IMR-90 (cell line): Measurements from ENCODE around the gene GOLGA1. TPM values are rescaled to one million over a fixed set of nuclear protein-coding genes. Genes with fewer than 3 reads are reported as not detected.

ENCODE experiments used
- ATAC-seq: fragments of 200-7000 bp; cut with Tn5 transposase; 2 replicates; pipeline ENCODE4 v1.9.1; 2020; ENCODE audit warnings: low read depth, mild to moderate bottlenecking, moderate library complexity
- BruUV-seq: library from RNA; stranded (reverse); fragments of 400-500 nt; replicated peaks from 2 replicates; lab custom pipeline; 2021; lab: Mats Ljungman, UMichigan
- CTCF ChIA-PET: fragments of 300-600 bp; formaldehyde crosslinking; extraction: SDS; loops from one replicate; lab custom pipeline; 2021; ENCODE audit warnings: antibody characterized with exemption; lab: Yijun Ruan, JAX
- POLR2A ChIA-PET: fragments of 300-600 bp; sonication (Branson Sonifier 250); formaldehyde crosslinking; loops from one replicate; lab custom pipeline; 2022; ENCODE audit warnings: antibody characterized with exemption; ENCODE audit not compliant: unreplicated experiment; lab: Charles Lee
- DNase-seq: peaks from one replicate; pipeline ENCODE4 v3.0.0; 2013
- H2AFZ ChIP-seq: replicated peaks from 2 replicates; pipeline ENCODE3; 2013; ENCODE audit warnings: low read length, mild to moderate bottlenecking; ENCODE audit not compliant: poor library complexity
- H2AK5ac ChIP-seq: 2 replicates; pipeline ENCODE4 v1.6.1; 2013; ENCODE audit warnings: low read depth, low read length, inconsistent platforms
- H2AK9ac ChIP-seq: replicated peaks from 2 replicates; pipeline ENCODE3; 2013; ENCODE audit warnings: mild to moderate bottlenecking, low read depth, low read length, moderate library complexity; ENCODE audit not compliant: poor library complexity
- H2BK120ac ChIP-seq: 2 replicates; pipeline ENCODE4 v1.6.1; 2013; ENCODE audit warnings: low read depth, low read length, inconsistent platforms
- H2BK15ac ChIP-seq: 3 replicates; pipeline ENCODE4 v1.6.1; 2013; ENCODE audit warnings: low read depth, low read length, inconsistent platforms
- H2BK20ac ChIP-seq: 2 replicates; pipeline ENCODE4 v1.6.1; 2013; ENCODE audit warnings: low read depth, mild to moderate bottlenecking, inconsistent platforms, low read length, moderate library complexity
- H2BK5ac ChIP-seq: 2 replicates; pipeline ENCODE4 v1.6.1; 2013; ENCODE audit warnings: mild to moderate bottlenecking, low read depth, low read length, inconsistent platforms; ENCODE audit not compliant: poor library complexity, severe bottlenecking
- H3K14ac ChIP-seq: replicated peaks from 2 replicates; pipeline ENCODE4 v1.6.1; 2013; ENCODE audit warnings: low read depth, low read length, inconsistent platforms
- H3K18ac ChIP-seq: 2 replicates; pipeline ENCODE4 v1.6.1; 2013; ENCODE audit warnings: low read depth, low read length, control low read depth
- H3K23ac ChIP-seq: 2 replicates; pipeline ENCODE4 v1.6.1; 2013; ENCODE audit warnings: low read depth, low read length, inconsistent platforms
- H3K27ac ChIP-seq: 2 replicates; pipeline ENCODE4 v1.5.1; 2013; ENCODE audit warnings: mild to moderate bottlenecking, control low read depth, low read length; ENCODE audit not compliant: insufficient read depth
- H3K27me3 ChIP-seq: 2 replicates; pipeline ENCODE4 v1.6.1; 2013; ENCODE audit warnings: low read length; ENCODE audit not compliant: control insufficient read depth, insufficient read depth
- H3K36me3 ChIP-seq: 2 replicates; pipeline ENCODE4 v1.6.1; 2013; ENCODE audit warnings: low read length, mixed read lengths; ENCODE audit not compliant: control insufficient read depth, insufficient read depth
- H3K4ac ChIP-seq: 2 replicates; pipeline ENCODE4 v1.6.1; 2013; ENCODE audit warnings: low read depth, low read length, inconsistent platforms
- H3K4me1 ChIP-seq: 2 replicates; pipeline ENCODE4 v1.6.1; 2013; ENCODE audit warnings: low read length, mixed read lengths; ENCODE audit not compliant: control insufficient read depth, insufficient read depth
- H3K4me2 ChIP-seq: 2 replicates; pipeline ENCODE4 v1.6.1; 2013; ENCODE audit warnings: low read depth, mild to moderate bottlenecking, control low read depth, low read length, moderate library complexity
- H3K4me3 ChIP-seq: 2 replicates; pipeline ENCODE4 v1.5.1; 2013; ENCODE audit warnings: low read depth, mild to moderate bottlenecking, control low read depth, low read length, moderate library complexity; ENCODE audit not compliant: insufficient read depth
- H3K56ac ChIP-seq: 2 replicates; pipeline ENCODE4 v1.6.1; 2013; ENCODE audit warnings: low read length, inconsistent platforms; ENCODE audit not compliant: insufficient read depth; ENCODE audit errors: extremely low read depth
- H3K79me1 ChIP-seq, 2 experiments: 2 replicates each; pipeline ENCODE4 v1.6.1; 2013; ENCODE audit warnings: low read length in 2 of 2, inconsistent platforms in 1 of 2, low read depth in 1 of 2
- H3K9ac ChIP-seq: 2 replicates; pipeline ENCODE4 v1.6.1; 2013; ENCODE audit warnings: low read depth, low read length, control low read depth
- H3K9me1 ChIP-seq: 2 replicates; pipeline ENCODE4 v1.6.1; 2013; ENCODE audit warnings: low read length, inconsistent platforms; ENCODE audit not compliant: insufficient read depth
- H3K9me3 ChIP-seq: 2 replicates; pipeline ENCODE4 v1.6.1; 2013; ENCODE audit warnings: low read length; ENCODE audit not compliant: control insufficient read depth, insufficient read depth
- H4K20me1 ChIP-seq: 2 replicates; pipeline ENCODE4 v1.6.1; 2013; ENCODE audit warnings: low read length, inconsistent platforms; ENCODE audit not compliant: insufficient read depth
- H4K5ac ChIP-seq: 2 replicates; pipeline ENCODE4 v1.6.1; 2013; ENCODE audit warnings: mild to moderate bottlenecking, low read depth, low read length, control low read depth
- H4K8ac ChIP-seq, 2 experiments: 2 replicates each; pipeline ENCODE4 v1.6.1; 2013; ENCODE audit warnings: low read depth in 2 of 2, low read length in 2 of 2, control low read depth in 1 of 2, inconsistent platforms in 1 of 2
- H4K91ac ChIP-seq: 2 replicates; pipeline ENCODE4 v1.6.1; 2013; ENCODE audit warnings: low read depth, low read length, inconsistent platforms; ENCODE audit not compliant: insufficient read depth
- BHLHE40 ChIP-seq: fragments of 150-350 bp; IDR thresholded peaks from 2 replicates; pipeline ENCODE4 v1.6.1; 2016; ENCODE audit warnings: mild to moderate bottlenecking, low read depth, low read length
- CEBPB ChIP-seq: IDR thresholded peaks from 2 replicates; pipeline ENCODE4 v1.6.1; 2012; ENCODE audit warnings: low read depth, low read length, improper control_type of control experiment
- CHD1 ChIP-seq: IDR thresholded peaks from 2 replicates; pipeline ENCODE4 v1.6.1; 2012; ENCODE audit warnings: low read depth, low read length, improper control_type of control experiment
- FOS ChIP-seq: fragments of 150-350 bp; IDR thresholded peaks from 2 replicates; pipeline ENCODE4 v1.6.1; 2016; ENCODE audit warnings: low read depth, low read length
- MAFK ChIP-seq: IDR thresholded peaks from 2 replicates; pipeline ENCODE4 v1.6.1; 2012; ENCODE audit warnings: low read depth, low read length, improper control_type of control experiment
- RAD21 ChIP-seq: IDR thresholded peaks from 2 replicates; pipeline ENCODE4 v1.6.1; 2012; ENCODE audit warnings: low read length, improper control_type of control experiment
- RCOR1 ChIP-seq: IDR thresholded peaks from 2 replicates; pipeline ENCODE4 v1.6.1; 2012; ENCODE audit warnings: mild to moderate bottlenecking, low read length, improper control_type of control experiment; ENCODE audit not compliant: insufficient replicate concordance
- RFX5 ChIP-seq: IDR thresholded peaks from 2 replicates; pipeline ENCODE4 v1.8.0; 2012; ENCODE audit warnings: low read depth, mild to moderate bottlenecking, low read length, moderate library complexity
- WGBS, 2 experiments: methylation state at CpG; one replicate each; pipeline versions ENCODE4 v1.1.5 to v1.1.7; 2013; ENCODE audit warnings: missing lambda C conversion rate in 2 of 2; ENCODE audit not compliant: insufficient read length in 1 of 2; ENCODE audit errors: extremely low coverage in 2 of 2; 5-methylcytosine and 5-hydroxymethylcytosine counted together
- dilution Hi-C: fragments of 300-500 bp; cut with HindIII; formaldehyde crosslinking; loops from one replicate; pipeline ENCODE4 v1.14.3; 2018; ENCODE audit warnings: low sequenced_read_pairs; ENCODE audit not compliant: unreplicated experiment
- in situ Hi-C: fragments of 300-500 bp; cut with MboI; formaldehyde crosslinking; loops from 3 replicates; pipeline ENCODE4 v1.14.3; 2019; ENCODE audit warnings: low sequenced_read_pairs, inconsistent platforms, mixed read lengths
- intact Hi-C: fragments of 100-400 bp; cut with micrococcal nuclease; formaldehyde crosslinking; loops from 2 replicates; pipeline ENCODE4 v1.10.0; 2022
- polyA plus RNA-seq, 3 experiments: library from polyadenylated mRNA; depleted of rRNA; stranded (reverse); fragments of >200 nt; gene quantifications; 2 replicates each; pipeline ENCODE4 v1.2.3, GENCODE V29; 2012; ENCODE audit warnings: low replicate concordance in 1 of 3
- total RNA-seq: library from RNA; depleted of rRNA; stranded (reverse); fragments of >200 nt; gene quantifications from 2 replicates; pipeline ENCODE4 v1.2.3, GENCODE V29; 2012
- TF ChIP-seq, protein P1 (sequence below): conservative IDR thresholded peaks from 2 replicates; pipeline ENCODE4 v1.5.1; 2012; ENCODE audit warnings: mild to moderate bottlenecking, low read depth, low read length, improper control_type of control experiment
- TF ChIP-seq, protein P2 (sequence below): fragments of 150-350 bp; IDR thresholded peaks from 2 replicates; pipeline ENCODE4 v1.6.1; 2017; ENCODE audit warnings: mild to moderate bottlenecking, antibody characterized with exemption, low read length, low read depth
- TF ChIP-seq, protein P3 (sequence below): fragments of 150-350 bp; IDR thresholded peaks from 2 replicates; pipeline ENCODE4 v1.6.1; 2016; ENCODE audit warnings: low read depth, mild to moderate bottlenecking, low read length, moderate library complexity, borderline replicate concordance

GOLGA1 gene
- total and polyA plus RNA-seq, 2 of the 4 experiments (the other 2 are of a cell fraction): 10.6 to 12.7 TPM

DNA sequence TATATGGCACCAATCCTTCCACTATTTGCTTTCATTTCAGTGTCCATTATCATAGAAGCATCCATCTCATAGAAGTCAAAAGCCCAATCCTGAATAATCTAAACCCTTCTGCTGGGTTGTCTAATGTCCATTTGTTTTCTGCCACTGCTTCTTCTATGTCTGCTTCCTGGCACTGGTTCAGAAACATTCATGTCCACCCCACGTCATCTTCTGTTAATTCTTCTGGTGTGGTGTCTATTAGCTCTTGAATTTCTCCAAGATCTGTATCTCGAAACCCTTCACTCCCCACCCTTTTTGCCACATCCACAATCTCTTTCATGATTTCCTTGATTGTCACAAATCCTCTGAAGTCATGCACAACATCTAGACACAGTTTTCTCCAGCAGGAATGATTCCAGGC, 23.2 kb upstream of the GOLGA1 start:
- CTCF ChIA-PET: no interaction called here

More for the DNA sequence above, 23.2 kb upstream of the GOLGA1 start:
- no peak overlapping the region for H2AFZ ChIP-seq
- H2AK5ac ChIP-seq: no peak overlapping the region
- no peak overlapping the region for H3K4me2 ChIP-seq
- intact Hi-C loops: no loop called here
- DNase-seq (peak; percentile 11), ATAC-seq (no peak)
- H3K9ac ChIP-seq: no peak overlapping the region
- H3K18ac ChIP-seq: no peak overlapping the region; the same call in 1 of the 2 replicates
- H3K9me1 ChIP-seq: no peaks in the 10 kb centered on the region
- in situ Hi-C loops: no loop called here
- H2BK15ac ChIP-seq: peak overlapping the region; percentile 47; the same call in 1 of the 3 replicates
- H3K79me1 ChIP-seq: no peaks in the 10 kb centered on the region
- no peak overlapping the region for H4K91ac ChIP-seq
- no peak overlapping the region for H3K23ac ChIP-seq
- H2BK20ac ChIP-seq: no peak overlapping the region
- no peak overlapping the region for H3K4me3 ChIP-seq
- H2BK5ac ChIP-seq: no peak overlapping the region
- H3K9me3 ChIP-seq: peaks cover 2% of the 10 kb centered on the region; the same call in 1 of the 2 replicates
- peaks cover 5% of the 10 kb centered on the region; the same call in 1 of the 2 replicates for H3K36me3 ChIP-seq
- no peak overlapping the region for H2BK120ac ChIP-seq
- H4K20me1 ChIP-seq: no peaks in the 10 kb centered on the region; the same call in 1 of the 2 replicates
- peak overlapping the region in 1 of 2 experiments; percentile 30; a peak in 2 of 4 replicates for H4K8ac ChIP-seq
- no peak overlapping the region for H2AK9ac ChIP-seq
- no peak overlapping the region for H3K14ac ChIP-seq
- POLR2A ChIA-PET: no interaction called here
- no peak overlapping the region for H3K4ac ChIP-seq
- no peak overlapping the region for H3K27ac ChIP-seq
- no peak overlapping the region for H4K5ac ChIP-seq
- H3K4me1 ChIP-seq: peaks cover 5% of the 10 kb centered on the region; the same call in 1 of the 2 replicates
- no peaks in the 10 kb centered on the region for H3K27me3 ChIP-seq
- TF ChIP-seq, protein P1, sequence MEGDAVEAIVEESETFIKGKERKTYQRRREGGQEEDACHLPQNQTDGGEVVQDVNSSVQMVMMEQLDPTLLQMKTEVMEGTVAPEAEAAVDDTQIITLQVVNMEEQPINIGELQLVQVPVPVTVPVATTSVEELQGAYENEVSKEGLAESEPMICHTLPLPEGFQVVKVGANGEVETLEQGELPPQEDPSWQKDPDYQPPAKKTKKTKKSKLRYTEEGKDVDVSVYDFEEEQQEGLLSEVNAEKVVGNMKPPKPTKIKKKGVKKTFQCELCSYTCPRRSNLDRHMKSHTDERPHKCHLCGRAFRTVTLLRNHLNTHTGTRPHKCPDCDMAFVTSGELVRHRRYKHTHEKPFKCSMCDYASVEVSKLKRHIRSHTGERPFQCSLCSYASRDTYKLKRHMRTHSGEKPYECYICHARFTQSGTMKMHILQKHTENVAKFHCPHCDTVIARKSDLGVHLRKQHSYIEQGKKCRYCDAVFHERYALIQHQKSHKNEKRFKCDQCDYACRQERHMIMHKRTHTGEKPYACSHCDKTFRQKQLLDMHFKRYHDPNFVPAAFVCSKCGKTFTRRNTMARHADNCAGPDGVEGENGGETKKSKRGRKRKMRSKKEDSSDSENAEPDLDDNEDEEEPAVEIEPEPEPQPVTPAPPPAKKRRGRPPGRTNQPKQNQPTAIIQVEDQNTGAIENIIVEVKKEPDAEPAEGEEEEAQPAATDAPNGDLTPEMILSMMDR: no peak
- TF ChIP-seq, protein P2, sequence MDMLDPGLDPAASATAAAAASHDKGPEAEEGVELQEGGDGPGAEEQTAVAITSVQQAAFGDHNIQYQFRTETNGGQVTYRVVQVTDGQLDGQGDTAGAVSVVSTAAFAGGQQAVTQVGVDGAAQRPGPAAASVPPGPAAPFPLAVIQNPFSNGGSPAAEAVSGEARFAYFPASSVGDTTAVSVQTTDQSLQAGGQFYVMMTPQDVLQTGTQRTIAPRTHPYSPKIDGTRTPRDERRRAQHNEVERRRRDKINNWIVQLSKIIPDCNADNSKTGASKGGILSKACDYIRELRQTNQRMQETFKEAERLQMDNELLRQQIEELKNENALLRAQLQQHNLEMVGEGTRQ: no peak
- TF ChIP-seq MAFK (no peak), RCOR1 (no peak), BHLHE40 (no peak), FOS (no peak), CHD1 (no peak), RFX5 (no peak), RAD21 (no peak), CEBPB (no peak)
- TF ChIP-seq, protein P3, sequence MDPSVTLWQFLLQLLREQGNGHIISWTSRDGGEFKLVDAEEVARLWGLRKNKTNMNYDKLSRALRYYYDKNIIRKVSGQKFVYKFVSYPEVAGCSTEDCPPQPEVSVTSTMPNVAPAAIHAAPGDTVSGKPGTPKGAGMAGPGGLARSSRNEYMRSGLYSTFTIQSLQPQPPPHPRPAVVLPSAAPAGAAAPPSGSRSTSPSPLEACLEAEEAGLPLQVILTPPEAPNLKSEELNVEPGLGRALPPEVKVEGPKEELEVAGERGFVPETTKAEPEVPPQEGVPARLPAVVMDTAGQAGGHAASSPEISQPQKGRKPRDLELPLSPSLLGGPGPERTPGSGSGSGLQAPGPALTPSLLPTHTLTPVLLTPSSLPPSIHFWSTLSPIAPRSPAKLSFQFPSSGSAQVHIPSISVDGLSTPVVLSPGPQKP: no peak
- dilution Hi-C loops: no loop called here
- no peak overlapping the region for H3K56ac ChIP-seq
- no TSS peak for BruUV-seq
- WGBS, 2 experiments: no CpG with 5 or more reads among the region's 2 CpGs
